ENCODE data around the gene CLEC4M. TPM values are rescaled to one million over a fixed set of nuclear protein-coding genes. Genes with fewer than 3 reads are reported as not detected.
A peak's percentile ranks its signal among the peaks of the same experiment; 100 is the strongest.

Gene CLEC4M
- total RNA-seq, 2 donors from 2014 or later, result not detected

GRCh38 chr19:7775761-7776160 is 12.7 kb downstream of the CLEC4M start:
- Mint-ChIP-seq H3K36me3 (ENCODE audit: low read depth) (no peaks in the 10 kb centered on the region), H3K4me3 (no peak overlapping the region), H3K27ac (no peak overlapping the region), H3K9me3 (no peaks in the 10 kb centered on the region), H3K4me1 (peaks cover 7% of the 10 kb centered on the region), H3K27me3 (ENCODE audit: insufficient read depth) (peaks cover 47% of the 10 kb centered on the region)
- no peak for DNase-seq
- WGBS, 2 experiments (ENCODE audit: insufficient coverage in 1 of 2, insufficient read length in 1 of 2), result 82 to 89% methylated on average over 6 to 9 of the region's 9 CpGs
- Histone ChIP-seq H3K27ac (ENCODE audit: low read depth, low read length) (no peak overlapping the region), H3K9ac (ENCODE audit: extremely low read depth, low read length, poor library complexity, severe bottlenecking) (no peak overlapping the region), H3K4me1 (ENCODE audit: control insufficient read depth, insufficient read depth, low read length) (no peaks in the 10 kb centered on the region), H3K27me3 (ENCODE audit: control insufficient read depth, insufficient read depth, low read length, poor library complexity, severe bottlenecking) (peaks cover 5% of the 10 kb centered on the region), H3K36me3 (ENCODE audit: control insufficient read depth, insufficient read depth, low read length) (no peaks in the 10 kb centered on the region), H3K4me3 (ENCODE audit: low read length) (no peak overlapping the region), H3K9me3 (ENCODE audit: control insufficient read depth, low read length) (no peaks in the 10 kb centered on the region)
- TF ChIP-seq CTCF (conservative IDR thresholded peaks at IDR 0.05), result no peak

- no peak overlapping the region for H3K9ac ChIP-seq (ENCODE audit: extremely low read depth, low read length, poor library complexity, severe bottlenecking)
- no peak for TF ChIP-seq CTCF (conservative IDR thresholded peaks at IDR 0.05)
- DNase-seq, result no peak
- H3K27me3 ChIP-seq (ENCODE audit: control insufficient read depth, insufficient read depth, low read length, poor library complexity, severe bottlenecking), result peaks cover 26% of the 10 kb centered on the region
- no peak overlapping the region for H3K4me3 ChIP-seq (ENCODE audit: low read length)
- Mint-ChIP-seq H3K27me3 (ENCODE audit: insufficient read depth) (peaks cover 57% of the 10 kb centered on the region), H3K36me3 (ENCODE audit: low read depth) (no peaks in the 10 kb centered on the region), H3K4me1 (peaks cover 7% of the 10 kb centered on the region), H3K27ac (peak overlapping the region; percentile 31), H3K4me3 (no peak overlapping the region), H3K9me3 (no peaks in the 10 kb centered on the region)
- no peak overlapping the region for H3K27ac ChIP-seq (ENCODE audit: low read depth, low read length)
- no peaks in the 10 kb centered on the region for H3K36me3 ChIP-seq (ENCODE audit: control insufficient read depth, insufficient read depth, low read length)
- no peaks in the 10 kb centered on the region for H3K9me3 ChIP-seq (ENCODE audit: control insufficient read depth, low read length)
- WGBS, 2 experiments (ENCODE audit: insufficient coverage in 1 of 2, insufficient read length in 1 of 2), result 78 to 83% methylated on average over 3 to 5 of the region's 5 CpGs
- no peaks in the 10 kb centered on the region for H3K4me1 ChIP-seq (ENCODE audit: control insufficient read depth, insufficient read depth, low read length)
Observed at GRCh38 chr19:7778081-7778480, 15.0 kb downstream of the CLEC4M start.

- H3K9ac ChIP-seq (ENCODE audit: extremely low read depth, low read length, poor library complexity, severe bottlenecking), result no peak overlapping the region
- no peaks in the 10 kb centered on the region for H3K9me3 ChIP-seq (ENCODE audit: control insufficient read depth, low read length)
- no peak overlapping the region for H3K4me3 Mint-ChIP-seq
- H3K4me1 ChIP-seq (ENCODE audit: control insufficient read depth, insufficient read depth, low read length), result no peaks in the 10 kb centered on the region
- peaks cover 44% of the 10 kb centered on the region for H3K27me3 ChIP-seq (ENCODE audit: control insufficient read depth, insufficient read depth, low read length, poor library complexity, severe bottlenecking)
- peaks cover 71% of the 10 kb centered on the region for H3K27me3 Mint-ChIP-seq (ENCODE audit: insufficient read depth)
- 76 to 82% methylated on average over 22 to 26 of the region's 26 CpGs for WGBS, 2 experiments (ENCODE audit: insufficient coverage in 1 of 2, insufficient read length in 1 of 2)
- H3K9me3 Mint-ChIP-seq, result no peaks in the 10 kb centered on the region
- DNase-seq, result no peak
- TF ChIP-seq CTCF (conservative IDR thresholded peaks at IDR 0.05), result no peak
- H3K4me1 Mint-ChIP-seq, result peaks cover 7% of the 10 kb centered on the region
- H3K36me3 ChIP-seq (ENCODE audit: control insufficient read depth, insufficient read depth, low read length), result no peaks in the 10 kb centered on the region
- H3K27ac Mint-ChIP-seq, result no peak overlapping the region
- H3K36me3 Mint-ChIP-seq (ENCODE audit: low read depth), result no peaks in the 10 kb centered on the region
- no peak overlapping the region for H3K4me3 ChIP-seq (ENCODE audit: low read length)
- H3K27ac ChIP-seq (ENCODE audit: low read depth, low read length), result no peak overlapping the region
Observed at GRCh38 chr19:7779631-7780486, 16.8 kb downstream of the CLEC4M start.

Data from endodermal cell (in vitro differentiated cells).